SJCRH30 (cell line): Measurements from ENCODE around the gene CD209. TPM values are rescaled to one million over a fixed set of nuclear protein-coding genes. Genes with fewer than 3 reads are reported as not detected.
"Not testable (repeated sequence)": the region's sequence is repeated elsewhere in the genome, so short reads cannot be mapped to it uniquely, and the experiment has no call there.

ENCODE experiments used
- DNase-seq, 2 experiments: peaks; one replicate each; pipeline ENCODE4 v3.0.0-alpha.2; 2015 to 2020
- H3K27ac ChIP-seq: fragments of 250-450 bp; sonication (Bioruptor Pico); 2 replicates; pipeline ENCODE4 v1.5.1; 2020; ENCODE audit warnings: mild to moderate bottlenecking, moderate library complexity
- H3K27me3 ChIP-seq: fragments of 250-450 bp; sonication (Bioruptor Pico); 2 replicates; pipeline ENCODE4 v1.5.1; 2020; ENCODE audit warnings: mild to moderate bottlenecking, moderate library complexity
- H3K36me3 ChIP-seq: fragments of 250-450 bp; sonication (Bioruptor Pico); 2 replicates; pipeline ENCODE4 v1.5.1; 2020; ENCODE audit warnings: mild to moderate bottlenecking, moderate library complexity
- H3K4me1 ChIP-seq: fragments of 250-450 bp; sonication (Bioruptor Pico); 2 replicates; pipeline ENCODE4 v1.5.1; 2020; ENCODE audit warnings: mild to moderate bottlenecking, moderate library complexity
- H3K4me3 ChIP-seq: fragments of 250-450 bp; sonication (Bioruptor Pico); 2 replicates; pipeline ENCODE4 v1.5.1; 2020; ENCODE audit warnings: mild to moderate bottlenecking, moderate library complexity
- H3K9me3 ChIP-seq: fragments of 250-450 bp; sonication (Bioruptor Pico); replicated peaks from 2 replicates; pipeline ENCODE4 v1.5.1; 2020; ENCODE audit warnings: mild to moderate bottlenecking, moderate library complexity
- total RNA-seq: library from RNA; depleted of rRNA; stranded (reverse); fragments of >200 nt; shearing (Covaris generic); gene quantifications from 2 replicates; pipeline ENCODE4 v1.2.3, GENCODE V29; 2014; rRNA removed

CD209 gene
- total RNA-seq = not detected in 2 replicates

- Histone ChIP-seq H3K4me1 (no peaks in the 10 kb centered on the region), H3K27me3 (no peaks in the 10 kb centered on the region), H3K36me3 (no peaks in the 10 kb centered on the region), H3K9me3 (no peaks in the 10 kb centered on the region), H3K4me3 (no peak within 1 kb of the TSS), H3K27ac (no peak within 1 kb of the TSS)
- DNase-seq = no peak
Measured at GRCh38 chr19:7746903-7747884, at the start of gene CD209. CD209 (minus strand) TSS chr19:7747534; CDS start chr19:7747511, 23 bp downstream.

DNA sequence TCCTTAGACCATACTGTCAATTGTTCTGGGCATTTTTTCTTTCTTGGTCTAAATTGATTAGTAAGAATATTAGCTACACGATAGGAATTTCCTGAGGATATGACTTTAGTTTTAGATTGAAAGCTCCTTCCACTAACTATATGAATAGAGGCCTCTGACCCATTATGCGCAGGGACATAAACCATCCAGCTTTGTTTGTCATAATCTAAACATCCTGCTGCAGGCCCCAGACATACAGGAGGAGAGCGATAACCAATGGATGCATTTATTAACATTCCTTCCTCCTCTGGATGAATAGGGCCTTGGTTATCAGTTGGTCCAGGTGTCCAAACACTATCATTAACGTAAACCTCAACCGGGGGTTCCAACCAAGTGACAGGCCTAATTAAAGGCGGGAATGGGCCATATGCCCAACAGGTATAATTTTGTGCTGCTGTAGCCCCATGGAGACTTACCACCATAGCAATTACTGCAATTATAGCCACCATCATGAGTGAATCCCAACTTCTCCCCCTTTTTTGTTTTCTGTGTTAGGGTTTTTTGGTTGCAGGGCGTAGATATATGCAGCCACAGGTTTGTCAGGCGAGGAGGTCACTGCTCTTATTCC, 48.3 kb upstream of the CD209 start:
- no peak overlapping the region for H3K4me3 ChIP-seq
- no peaks in the 10 kb centered on the region for H3K9me3 ChIP-seq
- H3K4me1 ChIP-seq = no peaks in the 10 kb centered on the region
- no peak overlapping the region for H3K27ac ChIP-seq
- H3K36me3 ChIP-seq = no peaks in the 10 kb centered on the region
- no peak for DNase-seq
- H3K27me3 ChIP-seq = peaks cover 17% of the 10 kb centered on the region; the same call in 1 of the 2 replicates

DNA sequence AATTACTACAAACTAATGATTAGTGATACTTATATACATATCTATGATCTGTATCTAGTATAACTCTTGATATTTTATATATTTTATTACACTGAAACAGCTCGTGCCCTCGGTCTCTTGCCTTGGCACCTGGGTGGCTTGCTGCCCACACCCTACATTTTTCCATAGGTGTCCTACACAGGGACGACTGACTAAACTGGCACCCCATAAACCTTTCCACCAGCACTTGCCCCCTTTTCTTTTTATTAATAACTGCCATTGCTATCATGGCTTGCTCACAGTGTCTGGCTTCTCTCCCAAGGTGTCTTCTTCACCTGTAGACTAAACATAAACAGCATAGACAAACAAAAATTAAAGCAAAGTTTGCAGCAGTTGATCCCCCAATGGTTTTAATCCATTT, 46.2 kb upstream of the CD209 start:
- no peaks in the 10 kb centered on the region for H3K36me3 ChIP-seq
- no peak overlapping the region for H3K27ac ChIP-seq
- no peaks in the 10 kb centered on the region for H3K9me3 ChIP-seq
- no peaks in the 10 kb centered on the region for H3K4me1 ChIP-seq
- DNase-seq = no peak
- H3K4me3 ChIP-seq = no peak overlapping the region
- H3K27me3 ChIP-seq = 0 out of 2 replicates have a peak, but pooled peaks cover 10% of the 10 kb centered on the region

DNA sequence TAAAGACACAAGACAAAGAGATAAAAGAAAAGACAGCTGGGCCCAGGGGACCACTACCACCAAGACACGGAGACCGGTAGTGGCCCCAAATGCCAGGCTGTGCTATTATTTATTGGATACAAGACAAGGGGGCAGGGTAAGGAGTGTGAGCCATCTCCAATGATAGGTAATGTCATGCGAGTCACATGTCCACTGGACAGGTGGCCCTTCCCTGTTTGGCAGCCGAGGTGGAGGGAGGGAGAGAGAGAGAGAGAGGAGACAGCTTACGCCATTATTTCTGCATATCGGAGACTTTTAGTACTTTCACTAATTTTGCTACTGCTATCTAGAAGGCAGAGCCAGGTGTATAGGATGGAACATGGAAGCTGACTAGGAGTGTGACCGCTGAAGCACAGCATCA, 45.4 kb upstream of the CD209 start:
- H3K27ac ChIP-seq, H3K4me3 ChIP-seq, DNase-seq, H3K4me1 ChIP-seq, H3K9me3 ChIP-seq, H3K27me3 ChIP-seq, H3K36me3 ChIP-seq: not testable (repeated sequence)

DNA sequence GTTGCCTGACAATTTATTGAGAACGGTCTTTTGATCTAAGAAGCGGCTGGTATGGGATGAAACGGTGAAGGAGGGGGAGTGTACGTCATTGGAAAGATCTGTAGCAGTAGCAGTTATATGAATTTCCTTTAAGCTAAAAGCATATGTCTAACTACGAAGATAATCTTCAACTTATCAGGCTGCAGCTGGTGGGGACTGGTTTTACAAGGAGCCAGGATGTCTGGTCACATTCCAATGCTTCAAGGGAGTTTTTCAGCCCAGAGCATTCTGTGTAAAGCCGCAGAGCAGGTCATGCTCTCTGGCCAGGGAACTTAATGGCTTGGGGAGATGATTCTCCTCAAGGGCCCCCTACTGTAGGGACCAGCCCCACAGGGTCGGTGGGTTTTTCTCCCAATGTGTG, 44.9 kb upstream of the CD209 start:
- Histone ChIP-seq H3K27ac (no peak overlapping the region), H3K9me3 (no peaks in the 10 kb centered on the region), H3K36me3 (no peaks in the 10 kb centered on the region), H3K4me3 (no peak overlapping the region), H3K27me3 (no peaks in the 10 kb centered on the region), H3K4me1 (no peaks in the 10 kb centered on the region)
- no peak for DNase-seq

DNA sequence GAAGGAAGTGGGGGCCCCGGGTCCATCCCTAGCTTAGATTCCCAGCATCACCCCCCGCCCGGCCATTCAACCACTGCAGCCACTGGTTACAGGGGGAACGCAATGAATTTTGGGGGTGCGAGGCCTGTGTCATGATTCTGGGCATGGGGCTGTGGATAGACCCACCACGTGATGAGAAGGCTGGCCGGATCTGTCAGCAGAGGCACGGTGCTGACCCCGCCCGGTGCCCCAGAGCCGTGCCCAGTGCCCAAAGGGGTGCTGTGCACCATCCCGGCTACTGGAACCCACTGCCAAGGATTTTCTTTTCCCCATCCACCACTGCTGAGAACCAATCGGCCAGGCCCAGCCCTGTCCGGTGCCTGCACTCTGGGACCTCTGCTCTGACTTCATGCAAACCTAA, 43.1 kb upstream of the CD209 start:
- H3K9me3 ChIP-seq = no peaks in the 10 kb centered on the region
- no peak overlapping the region for H3K27ac ChIP-seq
- no peaks in the 10 kb centered on the region for H3K27me3 ChIP-seq
- no peak overlapping the region for H3K4me3 ChIP-seq
- DNase-seq = no peak
- no peaks in the 10 kb centered on the region for H3K36me3 ChIP-seq
- H3K4me1 ChIP-seq = no peaks in the 10 kb centered on the region

DNA sequence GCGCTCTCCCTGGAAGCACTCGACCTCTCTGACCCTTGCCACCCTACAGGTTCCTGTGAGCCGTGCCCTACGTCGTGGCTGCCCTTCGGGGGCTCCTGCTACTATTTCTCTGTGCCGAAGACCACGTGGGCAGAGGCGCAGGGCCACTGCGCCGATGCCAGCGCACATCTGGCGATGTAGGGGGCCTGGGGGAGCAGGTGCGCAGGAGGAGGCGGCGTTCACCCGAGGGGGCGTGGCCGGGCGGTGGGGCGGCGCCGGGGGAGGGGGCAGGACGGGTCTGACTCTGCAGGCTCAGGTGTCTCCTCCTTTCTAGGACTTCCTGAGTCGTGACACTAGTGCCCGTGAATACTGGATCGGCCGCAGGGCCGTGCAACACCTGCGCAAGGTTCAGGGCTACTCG, 42.1 kb upstream of the CD209 start:
- H3K36me3 ChIP-seq = no peaks in the 10 kb centered on the region
- no peaks in the 10 kb centered on the region for H3K27me3 ChIP-seq
- H3K27ac ChIP-seq = no peak overlapping the region

GRCh38 chr19:7788933-7789323, 41.6 kb upstream of the CD209 start:
- Histone ChIP-seq H3K4me3 (no peak overlapping the region), H3K27ac (no peak overlapping the region), H3K9me3 (no peaks in the 10 kb centered on the region), H3K4me1 (no peaks in the 10 kb centered on the region), H3K36me3 (no peaks in the 10 kb centered on the region), H3K27me3 (no peaks in the 10 kb centered on the region)
- no peak for DNase-seq

More for the DNA sequence above, 42.1 kb upstream of the CD209 start:
- Histone ChIP-seq H3K4me1 (no peaks in the 10 kb centered on the region), H3K9me3 (no peaks in the 10 kb centered on the region), H3K4me3 (no peak overlapping the region)
- DNase-seq = no peak

DNA sequence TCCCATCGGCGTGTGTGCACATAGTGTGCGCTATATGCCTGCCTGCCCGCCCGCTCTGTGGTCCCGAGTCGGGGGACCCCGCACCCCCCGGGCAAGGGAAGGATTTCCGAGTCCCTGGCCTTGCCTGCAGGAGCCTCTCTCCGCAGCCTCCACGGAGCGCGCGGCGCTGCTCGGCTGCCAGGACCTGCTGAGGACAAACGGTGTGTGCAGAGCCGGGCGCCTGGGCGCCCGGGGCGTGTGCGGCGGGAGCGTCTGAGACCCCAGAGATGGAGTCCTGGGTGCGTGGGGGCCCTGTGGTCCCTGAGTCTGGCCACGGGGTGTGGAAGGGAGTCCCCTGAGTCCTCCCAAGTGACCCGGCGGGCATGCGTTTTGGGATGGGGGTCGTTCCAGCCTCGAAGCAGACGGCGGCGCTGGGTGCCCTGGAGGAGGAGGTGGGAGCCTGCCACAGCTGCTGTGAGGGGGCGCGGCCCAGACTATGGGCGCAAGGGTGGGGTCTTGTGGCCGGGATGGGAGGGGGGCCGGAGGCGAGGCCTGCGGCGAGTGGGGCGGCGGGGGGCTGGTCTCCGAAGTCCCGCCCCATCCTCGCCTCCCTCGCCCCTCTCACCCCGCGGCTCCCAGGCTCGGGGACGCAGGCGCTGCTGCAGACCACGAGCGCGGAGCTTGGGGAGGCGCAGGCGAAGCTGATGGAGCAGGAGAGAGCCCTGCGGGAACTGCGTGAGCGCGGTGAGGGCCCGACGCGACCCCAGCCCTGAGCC, 41.0 kb upstream of the CD209 start:
- Histone ChIP-seq H3K4me1 (no peaks in the 10 kb centered on the region), H3K36me3 (no peaks in the 10 kb centered on the region), H3K27me3 (no peaks in the 10 kb centered on the region), H3K9me3 (no peaks in the 10 kb centered on the region), H3K4me3 (no peak overlapping the region), H3K27ac (no peak overlapping the region)
- DNase-seq = no peak

DNA sequence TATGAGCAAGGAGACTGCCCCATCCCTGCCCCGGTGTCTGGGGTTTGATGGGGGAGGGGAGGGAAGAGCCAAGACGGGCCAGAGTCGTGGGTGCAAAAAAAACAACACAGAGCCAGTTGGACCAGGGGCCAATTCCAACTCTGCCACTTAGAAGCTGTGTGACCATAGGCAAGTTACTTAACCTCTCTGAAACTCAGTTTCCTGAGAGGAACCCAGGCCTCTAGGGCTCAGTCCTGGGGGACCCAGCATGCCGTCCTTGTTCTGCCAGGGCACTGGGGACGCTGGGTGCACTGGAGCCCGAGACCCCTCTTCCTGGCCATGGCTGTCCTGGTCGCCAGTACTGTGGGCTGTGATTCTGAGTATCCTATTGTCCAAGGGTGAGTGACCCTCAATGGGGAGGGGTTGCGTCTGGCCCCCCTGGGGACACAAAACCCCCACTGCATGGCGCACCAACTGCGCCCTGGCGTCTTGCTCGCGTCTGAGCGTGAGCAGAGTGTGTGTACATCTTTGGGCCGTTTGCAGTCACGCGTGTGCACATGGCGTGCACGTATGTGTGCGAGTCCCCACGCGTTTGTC, 40.4 kb upstream of the CD209 start:
- Histone ChIP-seq H3K9me3 (no peaks in the 10 kb centered on the region), H3K4me3 (no peak overlapping the region), H3K27ac (no peak overlapping the region), H3K36me3 (no peaks in the 10 kb centered on the region), H3K4me1 (no peaks in the 10 kb centered on the region), H3K27me3 (no peaks in the 10 kb centered on the region)
- no peak for DNase-seq

DNA sequence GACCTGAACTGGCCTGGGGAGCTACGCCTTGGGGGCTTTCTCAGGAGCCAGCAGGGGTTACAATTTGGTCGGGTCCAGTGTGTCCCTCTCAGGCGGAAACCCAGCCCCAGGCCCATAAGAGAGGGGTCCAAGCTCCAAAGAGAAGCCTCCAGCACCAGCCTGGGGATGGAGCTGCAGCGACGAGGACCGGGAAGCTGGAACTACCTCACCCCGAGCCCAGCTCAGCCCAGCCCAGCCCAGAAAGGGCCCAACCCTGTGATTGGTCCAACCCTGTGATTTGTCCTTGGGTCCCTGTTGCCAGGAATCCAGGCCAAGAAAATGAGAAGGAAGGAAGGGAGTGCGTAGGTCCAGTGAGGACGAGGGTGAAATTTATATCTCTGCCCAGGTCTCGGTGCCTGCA, 39.8 kb upstream of the CD209 start:
- Histone ChIP-seq H3K36me3 (no peaks in the 10 kb centered on the region), H3K27ac (no peak overlapping the region), H3K4me3 (no peak overlapping the region), H3K27me3 (no peaks in the 10 kb centered on the region), H3K4me1 (no peaks in the 10 kb centered on the region), H3K9me3 (no peaks in the 10 kb centered on the region)
- DNase-seq = no peak

DNA sequence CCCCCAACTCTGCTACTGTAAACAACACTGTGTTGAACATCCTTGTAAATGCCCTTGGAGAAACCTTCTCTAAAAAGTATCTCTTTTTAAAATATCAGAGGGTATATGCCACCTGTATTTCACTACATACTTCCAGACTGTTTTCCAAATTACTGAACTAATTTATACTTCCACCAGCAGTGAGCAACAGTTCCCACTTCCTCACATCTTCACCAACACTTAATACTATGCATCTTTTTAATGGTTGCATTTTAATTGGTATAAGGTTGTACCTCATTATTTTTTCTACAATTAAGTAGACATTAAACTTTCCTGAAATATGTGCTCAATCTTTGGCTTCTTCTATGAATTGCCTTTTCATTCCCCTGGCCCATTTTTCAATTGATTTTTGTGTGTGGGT, 37.5 kb upstream of the CD209 start:
- Histone ChIP-seq H3K9me3 (no peaks in the 10 kb centered on the region), H3K27ac (no peak overlapping the region), H3K4me1 (no peaks in the 10 kb centered on the region), H3K36me3 (no peaks in the 10 kb centered on the region), H3K4me3 (no peak overlapping the region), H3K27me3 (no peaks in the 10 kb centered on the region; the same call in 1 of the 2 replicates)
- DNase-seq = no peak

GRCh38 chr19:7783991-7784423, 36.7 kb upstream of the CD209 start:
- peak; percentile 13 to 16 for DNase-seq
- H3K27me3 ChIP-seq = no peaks in the 10 kb centered on the region; the same call in 1 of the 2 replicates

GRCh38 chr19:7781157-7781556, 33.8 kb upstream of the CD209 start:
- Histone ChIP-seq H3K27ac (no peak overlapping the region), H3K9me3 (no peaks in the 10 kb centered on the region), H3K4me1 (no peaks in the 10 kb centered on the region), H3K27me3 (no peaks in the 10 kb centered on the region; the same call in 1 of the 2 replicates), H3K4me3 (no peak overlapping the region), H3K36me3 (no peaks in the 10 kb centered on the region)
- no peak for DNase-seq

More at GRCh38 chr19:7783991-7784423, 36.7 kb upstream of the CD209 start:
- Histone ChIP-seq H3K4me3 (no peak overlapping the region), H3K9me3 (no peaks in the 10 kb centered on the region), H3K36me3 (no peaks in the 10 kb centered on the region), H3K4me1 (no peaks in the 10 kb centered on the region), H3K27ac (no peak overlapping the region)
